Measurements from ENCODE around the gene RBM42. TPM values are rescaled to one million over a fixed set of nuclear protein-coding genes. Genes with fewer than 3 reads are reported as not detected.

RBM42 gene
- total RNA-seq, 1 donor = 45.2 TPM

DNA sequence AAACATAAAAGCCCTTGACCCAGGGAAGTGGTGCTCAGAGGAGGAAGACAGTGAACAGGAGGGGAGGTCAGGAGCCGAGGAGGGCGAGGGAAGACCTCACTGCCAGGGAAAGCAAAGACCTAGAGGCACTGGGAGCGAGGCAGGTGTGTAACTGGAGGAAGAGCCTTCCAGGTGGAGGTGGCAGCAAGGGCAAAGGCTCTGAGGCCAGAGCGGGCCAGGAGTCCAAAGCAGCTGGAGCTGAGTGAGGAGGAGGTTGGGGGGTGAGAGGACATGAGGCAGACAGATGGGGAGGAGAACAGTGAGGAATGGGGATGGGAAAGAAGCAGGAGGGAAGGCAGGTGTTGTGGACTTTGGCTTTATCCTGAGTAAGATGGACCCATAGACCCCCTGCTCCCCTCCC is 41.1 kb downstream of the RBM42 start:
- Histone ChIP-seq H3K4me3 (ENCODE audit: insufficient read depth, low read length) (no peak overlapping the region), H3K4me2 (ENCODE audit: insufficient read depth, low read length) (no peak overlapping the region), H3K36me3 (ENCODE audit: insufficient read depth, low read length) (no peaks in the 10 kb centered on the region), H3K9me3 (ENCODE audit: low read depth, low read length) (no peaks in the 10 kb centered on the region), H3K79me2 (ENCODE audit: insufficient read depth, low read length) (no peaks in the 10 kb centered on the region), H3K4me1 (ENCODE audit: insufficient read depth, low read length) (no peaks in the 10 kb centered on the region), H3K27ac (ENCODE audit: low read depth, low read length) (no peak overlapping the region), H3K27me3 (ENCODE audit: insufficient read depth, low read length) (peaks cover 2% of the 10 kb centered on the region), H2AFZ (ENCODE audit: low read length) (no peak overlapping the region), H4K20me1 (ENCODE audit: insufficient read depth, low read length) (no peaks in the 10 kb centered on the region)
- TF ChIP-seq, protein P1, sequence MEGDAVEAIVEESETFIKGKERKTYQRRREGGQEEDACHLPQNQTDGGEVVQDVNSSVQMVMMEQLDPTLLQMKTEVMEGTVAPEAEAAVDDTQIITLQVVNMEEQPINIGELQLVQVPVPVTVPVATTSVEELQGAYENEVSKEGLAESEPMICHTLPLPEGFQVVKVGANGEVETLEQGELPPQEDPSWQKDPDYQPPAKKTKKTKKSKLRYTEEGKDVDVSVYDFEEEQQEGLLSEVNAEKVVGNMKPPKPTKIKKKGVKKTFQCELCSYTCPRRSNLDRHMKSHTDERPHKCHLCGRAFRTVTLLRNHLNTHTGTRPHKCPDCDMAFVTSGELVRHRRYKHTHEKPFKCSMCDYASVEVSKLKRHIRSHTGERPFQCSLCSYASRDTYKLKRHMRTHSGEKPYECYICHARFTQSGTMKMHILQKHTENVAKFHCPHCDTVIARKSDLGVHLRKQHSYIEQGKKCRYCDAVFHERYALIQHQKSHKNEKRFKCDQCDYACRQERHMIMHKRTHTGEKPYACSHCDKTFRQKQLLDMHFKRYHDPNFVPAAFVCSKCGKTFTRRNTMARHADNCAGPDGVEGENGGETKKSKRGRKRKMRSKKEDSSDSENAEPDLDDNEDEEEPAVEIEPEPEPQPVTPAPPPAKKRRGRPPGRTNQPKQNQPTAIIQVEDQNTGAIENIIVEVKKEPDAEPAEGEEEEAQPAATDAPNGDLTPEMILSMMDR (IDR thresholded peaks at IDR 0.05; ENCODE audit: extremely low read depth, low read depth, low read length) = no peak
- peak; percentile 51 for DNase-seq (ENCODE audit: insufficient read length, low spot score, missing footprints)

DNA sequence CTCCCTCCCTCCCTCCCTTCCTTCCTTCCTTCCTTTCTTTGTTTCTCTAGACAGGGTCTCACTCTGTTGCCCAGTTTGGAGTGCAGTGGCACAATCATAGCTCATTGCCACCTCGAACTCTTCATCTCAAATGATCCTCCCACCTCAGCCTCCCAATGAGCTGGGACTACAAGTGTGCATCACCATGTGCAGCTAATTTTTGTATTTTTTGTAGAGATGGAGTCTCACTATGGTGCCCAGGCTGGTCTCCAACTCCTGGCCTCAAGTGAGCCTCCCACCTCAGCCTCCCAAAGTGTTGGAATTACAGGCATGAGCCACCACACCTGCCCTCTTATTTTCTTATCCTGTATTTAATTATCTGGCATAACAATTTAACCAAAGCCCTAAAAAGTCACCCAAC is 41.9 kb downstream of the RBM42 start:
- Histone ChIP-seq H3K36me3 (ENCODE audit: insufficient read depth, low read length) (no peaks in the 10 kb centered on the region), H3K4me3 (ENCODE audit: insufficient read depth, low read length) (no peak overlapping the region), H3K79me2 (ENCODE audit: insufficient read depth, low read length) (no peaks in the 10 kb centered on the region), H3K9me3 (ENCODE audit: low read depth, low read length) (no peaks in the 10 kb centered on the region), H3K27me3 (ENCODE audit: insufficient read depth, low read length) (peaks cover 2% of the 10 kb centered on the region), H4K20me1 (ENCODE audit: insufficient read depth, low read length) (no peaks in the 10 kb centered on the region), H3K4me2 (ENCODE audit: insufficient read depth, low read length) (no peak overlapping the region), H3K27ac (ENCODE audit: low read depth, low read length) (no peak overlapping the region), H3K4me1 (ENCODE audit: insufficient read depth, low read length) (no peaks in the 10 kb centered on the region), H2AFZ (ENCODE audit: low read length) (no peak overlapping the region)
- TF ChIP-seq, protein P1 (IDR thresholded peaks at IDR 0.05; ENCODE audit: extremely low read depth, low read depth, low read length) = no peak
- peak; percentile 32 for DNase-seq (ENCODE audit: insufficient read length, low spot score, missing footprints)

DNA sequence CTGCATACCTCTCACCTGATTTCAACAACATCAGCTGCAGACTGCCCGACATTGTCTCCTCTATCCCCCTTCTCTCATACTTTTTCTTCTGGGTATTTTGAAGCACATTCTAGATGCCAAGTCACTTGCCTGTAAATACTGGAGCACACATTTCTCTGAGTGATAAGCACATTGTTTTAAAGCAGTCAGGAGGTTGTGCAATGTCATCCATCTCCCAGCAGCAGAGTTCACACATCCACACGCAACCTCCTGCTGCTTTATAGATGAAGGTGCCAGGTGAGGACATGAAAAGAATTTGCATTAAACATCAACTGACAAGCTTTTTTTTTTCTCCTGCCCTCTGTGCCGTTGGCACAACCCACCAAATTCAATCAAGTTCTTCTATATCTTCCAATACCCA is 43.0 kb downstream of the RBM42 start:
- H3K4me1 ChIP-seq (ENCODE audit: insufficient read depth, low read length) = no peaks in the 10 kb centered on the region
- no peak overlapping the region for H3K4me2 ChIP-seq (ENCODE audit: insufficient read depth, low read length)
- H2AFZ ChIP-seq (ENCODE audit: low read length) = no peak overlapping the region
- H3K27ac ChIP-seq (ENCODE audit: low read depth, low read length) = no peak overlapping the region
- no peaks in the 10 kb centered on the region for H3K9me3 ChIP-seq (ENCODE audit: low read depth, low read length)
- no peaks in the 10 kb centered on the region for H3K36me3 ChIP-seq (ENCODE audit: insufficient read depth, low read length)
- DNase-seq (ENCODE audit: insufficient read length, low spot score, missing footprints) = peak; percentile 86
- no peaks in the 10 kb centered on the region for H4K20me1 ChIP-seq (ENCODE audit: insufficient read depth, low read length)
- TF ChIP-seq, protein P1 (IDR thresholded peaks at IDR 0.05; ENCODE audit: extremely low read depth, low read depth, low read length) = no peak
- peaks cover 2% of the 10 kb centered on the region for H3K27me3 ChIP-seq (ENCODE audit: insufficient read depth, low read length)
- no peaks in the 10 kb centered on the region for H3K79me2 ChIP-seq (ENCODE audit: insufficient read depth, low read length)
- no peak overlapping the region for H3K4me3 ChIP-seq (ENCODE audit: insufficient read depth, low read length)

DNA sequence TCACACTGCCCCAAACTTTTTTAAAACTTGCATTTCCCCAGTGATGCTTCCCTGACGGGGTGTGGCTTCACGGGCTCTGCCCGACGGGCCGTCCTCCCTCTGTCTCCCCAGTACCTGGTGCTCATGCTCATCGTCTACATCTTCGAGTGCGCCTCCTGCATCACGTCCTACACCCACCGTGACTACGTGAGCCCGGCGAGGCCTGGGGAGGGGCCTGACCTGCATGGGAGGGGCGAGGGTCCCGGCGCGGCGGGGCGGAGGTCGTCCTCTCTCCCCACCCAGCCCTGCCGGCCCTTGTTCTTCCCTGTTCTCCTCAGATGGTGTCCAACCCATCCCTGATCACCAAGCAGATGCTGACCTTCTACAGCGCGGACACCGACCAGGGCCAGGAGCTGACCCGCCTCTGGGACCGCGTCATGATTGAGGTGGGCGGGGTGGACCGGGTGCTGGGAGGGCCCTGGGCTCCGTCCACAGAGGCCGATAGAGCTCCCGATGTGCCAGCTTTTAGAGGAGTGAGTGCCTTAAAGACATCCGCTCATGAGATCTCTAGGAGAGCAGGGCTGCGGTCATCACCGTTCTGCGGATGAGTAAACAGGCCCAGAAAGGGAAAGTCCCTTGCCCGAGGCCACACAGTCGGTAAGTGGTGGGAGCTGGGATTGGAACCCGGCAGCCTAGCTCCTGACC is 44.4 kb downstream of the RBM42 start:
- Histone ChIP-seq H3K4me3 (ENCODE audit: insufficient read depth, low read length) (peak overlapping the region; percentile 51), H2AFZ (ENCODE audit: low read length) (peak overlapping the region; percentile 69), H3K4me2 (ENCODE audit: insufficient read depth, low read length) (peak overlapping the region; percentile 63), H3K27me3 (ENCODE audit: insufficient read depth, low read length) (peaks cover 2% of the 10 kb centered on the region), H3K79me2 (ENCODE audit: insufficient read depth, low read length) (no peaks in the 10 kb centered on the region), H3K36me3 (ENCODE audit: insufficient read depth, low read length) (no peaks in the 10 kb centered on the region), H4K20me1 (ENCODE audit: insufficient read depth, low read length) (no peaks in the 10 kb centered on the region), H3K4me1 (ENCODE audit: insufficient read depth, low read length) (no peaks in the 10 kb centered on the region), H3K27ac (ENCODE audit: low read depth, low read length) (no peak overlapping the region), H3K9me3 (ENCODE audit: low read depth, low read length) (no peaks in the 10 kb centered on the region)
- peak; percentile 97 for DNase-seq (ENCODE audit: insufficient read length, low spot score, missing footprints)
- TF ChIP-seq, protein P1 (IDR thresholded peaks at IDR 0.05; ENCODE audit: extremely low read depth, low read depth, low read length) = no peak

Measured in osteoblast (primary cell).